ENCODE data around the gene CCND1.

DNA sequence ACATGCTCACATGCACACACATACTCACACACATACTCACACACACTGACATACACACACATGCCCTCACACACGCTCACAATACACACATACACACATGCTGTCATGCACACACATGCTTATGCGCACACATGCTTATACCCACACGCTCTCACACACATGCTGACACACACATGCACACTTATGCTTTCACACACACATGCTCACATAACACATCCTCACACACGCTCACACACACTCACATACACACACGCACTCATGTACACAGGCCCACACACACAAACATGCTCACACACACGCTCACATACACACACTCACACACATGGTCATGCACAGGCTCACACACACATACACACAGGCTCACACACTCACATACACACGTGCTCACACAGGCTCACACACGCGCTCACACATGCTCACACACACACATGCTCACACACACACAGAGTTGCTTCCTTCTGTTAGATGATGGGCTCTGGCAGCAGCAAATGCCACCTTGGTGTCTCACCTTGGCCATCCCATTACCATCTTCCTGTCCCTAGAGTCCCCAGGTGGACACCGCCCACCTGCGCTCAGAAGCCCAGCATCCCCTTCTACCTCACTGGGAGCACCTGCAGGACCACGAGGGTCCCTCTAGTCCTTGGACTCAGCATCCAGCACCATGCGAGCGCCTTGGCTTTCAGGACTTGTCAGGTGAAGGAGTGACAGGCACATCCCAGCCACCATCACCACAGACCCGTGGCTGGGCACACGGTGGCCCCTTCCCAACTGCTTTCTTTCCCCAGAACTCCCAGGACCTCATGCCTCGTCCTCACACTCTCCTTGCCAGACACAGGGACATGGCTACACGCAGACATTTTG lies 44.9 kb upstream of the CCND1 start:
- TF ChIP-seq, protein P1, sequence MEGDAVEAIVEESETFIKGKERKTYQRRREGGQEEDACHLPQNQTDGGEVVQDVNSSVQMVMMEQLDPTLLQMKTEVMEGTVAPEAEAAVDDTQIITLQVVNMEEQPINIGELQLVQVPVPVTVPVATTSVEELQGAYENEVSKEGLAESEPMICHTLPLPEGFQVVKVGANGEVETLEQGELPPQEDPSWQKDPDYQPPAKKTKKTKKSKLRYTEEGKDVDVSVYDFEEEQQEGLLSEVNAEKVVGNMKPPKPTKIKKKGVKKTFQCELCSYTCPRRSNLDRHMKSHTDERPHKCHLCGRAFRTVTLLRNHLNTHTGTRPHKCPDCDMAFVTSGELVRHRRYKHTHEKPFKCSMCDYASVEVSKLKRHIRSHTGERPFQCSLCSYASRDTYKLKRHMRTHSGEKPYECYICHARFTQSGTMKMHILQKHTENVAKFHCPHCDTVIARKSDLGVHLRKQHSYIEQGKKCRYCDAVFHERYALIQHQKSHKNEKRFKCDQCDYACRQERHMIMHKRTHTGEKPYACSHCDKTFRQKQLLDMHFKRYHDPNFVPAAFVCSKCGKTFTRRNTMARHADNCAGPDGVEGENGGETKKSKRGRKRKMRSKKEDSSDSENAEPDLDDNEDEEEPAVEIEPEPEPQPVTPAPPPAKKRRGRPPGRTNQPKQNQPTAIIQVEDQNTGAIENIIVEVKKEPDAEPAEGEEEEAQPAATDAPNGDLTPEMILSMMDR (IDR thresholded peaks at IDR 0.05 in 2 of 3, conservative IDR thresholded peaks at IDR 0.05 in 1 of 3; ENCODE audit: insufficient read depth in 2 of 3, low read depth in 1 of 3, low read length in 3 of 3): no peak
- TF ChIP-seq CEBPB (tag; IDR thresholded peaks at IDR 0.05) (no peak), U2AF2 (optimal IDR thresholded peaks at IDR 0.05; ENCODE audit: low read depth, low read length) (no peak), ZC3H11A (IDR thresholded peaks at IDR 0.05; ENCODE audit: low read depth, low read length) (no peak), FOSL1 (tag; conservative IDR thresholded peaks at IDR 0.05) (no peak), SMC3 (conservative IDR thresholded peaks at IDR 0.05; ENCODE audit: insufficient read depth, low read depth, low read length) (no peak), TBP (optimal IDR thresholded peaks at IDR 0.05; ENCODE audit: low read depth, low read length) (no peak), NR2C2 (CRISPR knock-in tag; IDR thresholded peaks at IDR 0.05) (no peak), NR2C2 (tag; IDR thresholded peaks at IDR 0.05) (no peak)
- TF ChIP-seq, protein P2, sequence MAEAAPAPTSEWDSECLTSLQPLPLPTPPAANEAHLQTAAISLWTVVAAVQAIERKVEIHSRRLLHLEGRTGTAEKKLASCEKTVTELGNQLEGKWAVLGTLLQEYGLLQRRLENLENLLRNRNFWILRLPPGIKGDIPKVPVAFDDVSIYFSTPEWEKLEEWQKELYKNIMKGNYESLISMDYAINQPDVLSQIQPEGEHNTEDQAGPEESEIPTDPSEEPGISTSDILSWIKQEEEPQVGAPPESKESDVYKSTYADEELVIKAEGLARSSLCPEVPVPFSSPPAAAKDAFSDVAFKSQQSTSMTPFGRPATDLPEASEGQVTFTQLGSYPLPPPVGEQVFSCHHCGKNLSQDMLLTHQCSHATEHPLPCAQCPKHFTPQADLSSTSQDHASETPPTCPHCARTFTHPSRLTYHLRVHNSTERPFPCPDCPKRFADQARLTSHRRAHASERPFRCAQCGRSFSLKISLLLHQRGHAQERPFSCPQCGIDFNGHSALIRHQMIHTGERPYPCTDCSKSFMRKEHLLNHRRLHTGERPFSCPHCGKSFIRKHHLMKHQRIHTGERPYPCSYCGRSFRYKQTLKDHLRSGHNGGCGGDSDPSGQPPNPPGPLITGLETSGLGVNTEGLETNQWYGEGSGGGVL (CRISPR knock-in tag; IDR thresholded peaks at IDR 0.05): no peak
